ENCODE measurements around the gene KCNRG.
A peak's percentile ranks its signal among the peaks of the same experiment; 100 is the strongest.
"Not testable (repeated sequence)": the region's sequence is repeated elsewhere in the genome, so short reads cannot be mapped to it uniquely, and the experiment has no call there.

KCNRG gene

GRCh38 chr13:50015258-50015657 is at the start of gene KCNRG:
TSS of gene KCNRG (plus strand) at chr13:50015444. CDS start at chr13:50015494, 50 bp downstream.
- DNase-seq = no peak

GRCh38 chr13:49967456-49967855 is 47.8 kb upstream of the KCNRG start:
- no peak for DNase-seq

GRCh38 chr13:49972709-49973108 is 42.5 kb upstream of the KCNRG start:
- no peak for DNase-seq

GRCh38 chr13:49975826-49976225 is 39.4 kb upstream of the KCNRG start:
- DNase-seq = no peak

- DNase-seq = peak; percentile 87
These were observed 38.7 kb upstream of the KCNRG start for GRCh38 chr13:49976314-49977258.

- no peak for DNase-seq
These were observed 37.3 kb upstream of the KCNRG start for GRCh38 chr13:49977992-49978391.

GRCh38 chr13:49980266-49980665 is 35.0 kb upstream of the KCNRG start:
- no peak for DNase-seq

- DNase-seq = no peak
These were observed 30.1 kb upstream of the KCNRG start for GRCh38 chr13:49985129-49985528.

GRCh38 chr13:49986471-49986870 is 28.8 kb upstream of the KCNRG start:
- no peak for DNase-seq

- DNase-seq = not testable (repeated sequence)
These were observed 24.6 kb upstream of the KCNRG start for GRCh38 chr13:49990612-49991011.

- DNase-seq = no peak
These were observed 22.1 kb upstream of the KCNRG start for GRCh38 chr13:49993111-49993510.

- DNase-seq = no peak
These were observed 21.6 kb upstream of the KCNRG start for GRCh38 chr13:49993666-49994065.

- DNase-seq = no peak
These were observed 19.6 kb upstream of the KCNRG start for GRCh38 chr13:49995625-49996101.

- peak; percentile 94 for DNase-seq
These were observed 18.9 kb upstream of the KCNRG start for GRCh38 chr13:49996161-49996915.

- peak; percentile 86 for DNase-seq
These were observed 18.0 kb upstream of the KCNRG start, which contains the start of gene TRIM13 for GRCh38 chr13:49996951-49997895. TSS of gene TRIM13 (plus strand) at chr13:49997042. CDS start at chr13:50011941, 14,899 bp downstream.

- DNase-seq = no peak
These were observed 17.3 kb upstream of the KCNRG start for GRCh38 chr13:49997955-49998354.

- no peak for DNase-seq
These were observed 16.3 kb upstream of the KCNRG start for GRCh38 chr13:49998714-49999624.

- no peak for DNase-seq
These were observed 14.0 kb upstream of the KCNRG start for GRCh38 chr13:50001287-50001686.

- no peak for DNase-seq
These were observed 8.7 kb upstream of the KCNRG start for GRCh38 chr13:50006426-50007135.

GRCh38 chr13:50011461-50011860 is 3.8 kb upstream of the KCNRG start:
- no peak for DNase-seq

All from CD4-positive, alpha-beta T cell treated with Interleukin-17A for 4 hours (primary cell).